ENCODE data around the gene C2CD4C.

DNA sequence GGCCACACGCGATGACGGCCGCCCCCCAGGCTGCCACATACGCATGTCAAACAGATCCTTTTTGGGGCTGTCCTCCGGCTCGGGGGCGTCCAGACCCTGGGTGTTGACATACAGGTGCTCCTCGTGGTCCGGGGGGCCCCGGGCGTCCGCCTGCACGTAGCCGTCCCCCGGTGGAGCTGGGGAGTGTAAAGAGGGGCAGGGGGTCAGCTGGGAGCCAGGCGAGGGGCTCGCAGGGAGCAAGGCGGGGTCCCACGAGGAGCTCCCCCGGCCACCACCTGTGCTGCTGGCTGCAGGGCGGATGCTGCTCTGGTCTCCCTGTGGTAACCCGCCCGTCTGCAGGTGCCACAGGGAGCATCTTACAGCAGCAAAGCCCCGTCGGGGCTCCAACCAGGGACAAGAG, 16.1 kb upstream of the C2CD4C start:
- TF ChIP-seq, protein P1, sequence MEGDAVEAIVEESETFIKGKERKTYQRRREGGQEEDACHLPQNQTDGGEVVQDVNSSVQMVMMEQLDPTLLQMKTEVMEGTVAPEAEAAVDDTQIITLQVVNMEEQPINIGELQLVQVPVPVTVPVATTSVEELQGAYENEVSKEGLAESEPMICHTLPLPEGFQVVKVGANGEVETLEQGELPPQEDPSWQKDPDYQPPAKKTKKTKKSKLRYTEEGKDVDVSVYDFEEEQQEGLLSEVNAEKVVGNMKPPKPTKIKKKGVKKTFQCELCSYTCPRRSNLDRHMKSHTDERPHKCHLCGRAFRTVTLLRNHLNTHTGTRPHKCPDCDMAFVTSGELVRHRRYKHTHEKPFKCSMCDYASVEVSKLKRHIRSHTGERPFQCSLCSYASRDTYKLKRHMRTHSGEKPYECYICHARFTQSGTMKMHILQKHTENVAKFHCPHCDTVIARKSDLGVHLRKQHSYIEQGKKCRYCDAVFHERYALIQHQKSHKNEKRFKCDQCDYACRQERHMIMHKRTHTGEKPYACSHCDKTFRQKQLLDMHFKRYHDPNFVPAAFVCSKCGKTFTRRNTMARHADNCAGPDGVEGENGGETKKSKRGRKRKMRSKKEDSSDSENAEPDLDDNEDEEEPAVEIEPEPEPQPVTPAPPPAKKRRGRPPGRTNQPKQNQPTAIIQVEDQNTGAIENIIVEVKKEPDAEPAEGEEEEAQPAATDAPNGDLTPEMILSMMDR (conservative IDR thresholded peaks at IDR 0.05; ENCODE audit: low read depth in 2 of 2) = no peak
- no peak for TF ChIP-seq STAT1 (IDR thresholded peaks at IDR 0.05; ENCODE audit: unreplicated experiment)
- TF ChIP-seq POLR2AphosphoS5 (IDR thresholded peaks at IDR 0.05; ENCODE audit: low read depth) = no peak
- no peak for TF ChIP-seq EZH2 (IDR thresholded peaks at IDR 0.05; ENCODE audit: low read depth, unreplicated experiment)
- TF ChIP-seq EZH2phosphoT487 (IDR thresholded peaks at IDR 0.05; ENCODE audit: unreplicated experiment) = no peak
- TF ChIP-seq, protein P2, sequence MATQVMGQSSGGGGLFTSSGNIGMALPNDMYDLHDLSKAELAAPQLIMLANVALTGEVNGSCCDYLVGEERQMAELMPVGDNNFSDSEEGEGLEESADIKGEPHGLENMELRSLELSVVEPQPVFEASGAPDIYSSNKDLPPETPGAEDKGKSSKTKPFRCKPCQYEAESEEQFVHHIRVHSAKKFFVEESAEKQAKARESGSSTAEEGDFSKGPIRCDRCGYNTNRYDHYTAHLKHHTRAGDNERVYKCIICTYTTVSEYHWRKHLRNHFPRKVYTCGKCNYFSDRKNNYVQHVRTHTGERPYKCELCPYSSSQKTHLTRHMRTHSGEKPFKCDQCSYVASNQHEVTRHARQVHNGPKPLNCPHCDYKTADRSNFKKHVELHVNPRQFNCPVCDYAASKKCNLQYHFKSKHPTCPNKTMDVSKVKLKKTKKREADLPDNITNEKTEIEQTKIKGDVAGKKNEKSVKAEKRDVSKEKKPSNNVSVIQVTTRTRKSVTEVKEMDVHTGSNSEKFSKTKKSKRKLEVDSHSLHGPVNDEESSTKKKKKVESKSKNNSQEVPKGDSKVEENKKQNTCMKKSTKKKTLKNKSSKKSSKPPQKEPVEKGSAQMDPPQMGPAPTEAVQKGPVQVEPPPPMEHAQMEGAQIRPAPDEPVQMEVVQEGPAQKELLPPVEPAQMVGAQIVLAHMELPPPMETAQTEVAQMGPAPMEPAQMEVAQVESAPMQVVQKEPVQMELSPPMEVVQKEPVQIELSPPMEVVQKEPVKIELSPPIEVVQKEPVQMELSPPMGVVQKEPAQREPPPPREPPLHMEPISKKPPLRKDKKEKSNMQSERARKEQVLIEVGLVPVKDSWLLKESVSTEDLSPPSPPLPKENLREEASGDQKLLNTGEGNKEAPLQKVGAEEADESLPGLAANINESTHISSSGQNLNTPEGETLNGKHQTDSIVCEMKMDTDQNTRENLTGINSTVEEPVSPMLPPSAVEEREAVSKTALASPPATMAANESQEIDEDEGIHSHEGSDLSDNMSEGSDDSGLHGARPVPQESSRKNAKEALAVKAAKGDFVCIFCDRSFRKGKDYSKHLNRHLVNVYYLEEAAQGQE (IDR thresholded peaks at IDR 0.05; ENCODE audit: unreplicated experiment) = no peak
- TF ChIP-seq JUNB (IDR thresholded peaks at IDR 0.05; ENCODE audit: unreplicated experiment) = no peak
- no peak for TF ChIP-seq CREB1 (CRISPR knock-in tag; IDR thresholded peaks at IDR 0.05; ENCODE audit: low read depth)
- TF ChIP-seq NANOG (IDR thresholded peaks at IDR 0.05; ENCODE audit: borderline replicate concordance) = no peak
- TF ChIP-seq, protein P3, sequence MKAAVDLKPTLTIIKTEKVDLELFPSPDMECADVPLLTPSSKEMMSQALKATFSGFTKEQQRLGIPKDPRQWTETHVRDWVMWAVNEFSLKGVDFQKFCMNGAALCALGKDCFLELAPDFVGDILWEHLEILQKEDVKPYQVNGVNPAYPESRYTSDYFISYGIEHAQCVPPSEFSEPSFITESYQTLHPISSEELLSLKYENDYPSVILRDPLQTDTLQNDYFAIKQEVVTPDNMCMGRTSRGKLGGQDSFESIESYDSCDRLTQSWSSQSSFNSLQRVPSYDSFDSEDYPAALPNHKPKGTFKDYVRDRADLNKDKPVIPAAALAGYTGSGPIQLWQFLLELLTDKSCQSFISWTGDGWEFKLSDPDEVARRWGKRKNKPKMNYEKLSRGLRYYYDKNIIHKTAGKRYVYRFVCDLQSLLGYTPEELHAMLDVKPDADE (IDR thresholded peaks at IDR 0.05) = no peak
